GM10847 (cell line): Measurements from ENCODE around the gene PLA2G4D.

Experiments used
- POLR2A ChIP-seq: IDR thresholded peaks from 2 replicates; pipeline ENCODE4 v1.6.1; 2011; ENCODE audit not compliant: insufficient read length; ENCODE audit errors: extremely low read depth

PLA2G4D gene

DNA sequence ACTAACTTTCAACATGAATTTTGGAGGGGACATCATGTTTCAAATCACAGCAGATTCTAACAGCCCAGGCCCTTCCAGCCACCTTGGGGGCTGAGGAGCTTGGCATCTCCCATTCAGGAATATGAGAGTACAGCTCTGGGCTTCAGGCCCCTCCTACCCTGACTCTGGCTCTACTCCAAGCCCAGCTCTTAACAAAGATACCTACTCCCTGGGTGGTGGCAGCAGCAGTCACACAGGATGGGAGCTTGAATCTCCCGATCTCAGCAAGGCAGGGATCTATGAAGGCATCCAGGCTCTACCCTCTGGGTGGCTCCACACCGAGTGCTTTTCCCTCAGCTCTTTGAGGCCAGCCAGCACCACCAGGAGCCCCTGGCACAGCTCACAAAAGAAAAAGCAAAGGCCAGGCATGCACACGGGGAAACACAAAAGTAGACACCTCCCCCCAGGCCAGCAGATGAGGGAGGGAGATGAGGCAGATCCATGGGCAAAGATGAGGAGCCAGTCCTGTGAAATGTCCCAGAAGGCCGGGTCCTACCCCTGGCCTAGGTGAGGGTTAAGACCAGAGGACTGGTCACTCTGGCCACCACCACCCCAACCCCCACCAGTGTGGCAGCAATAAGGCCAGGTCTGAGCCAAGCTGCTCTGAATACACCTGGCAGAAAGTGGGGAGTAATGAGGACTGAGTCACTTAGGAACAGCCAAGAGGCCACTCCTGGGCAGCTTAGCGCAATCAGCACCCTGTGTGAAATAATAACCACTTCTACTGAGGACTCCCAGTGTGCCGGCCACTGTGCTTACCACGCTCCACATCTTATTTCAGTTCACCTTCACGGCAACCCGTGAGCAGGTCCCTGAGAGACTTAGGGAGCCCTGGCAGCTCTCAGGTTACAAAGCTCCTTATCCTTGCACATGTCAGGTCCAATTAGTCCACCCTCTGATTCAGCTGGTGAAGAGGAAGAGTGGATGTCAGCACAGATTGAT is 37.8 kb upstream of the PLA2G4D start:
- no peak for TF ChIP-seq POLR2A

DNA sequence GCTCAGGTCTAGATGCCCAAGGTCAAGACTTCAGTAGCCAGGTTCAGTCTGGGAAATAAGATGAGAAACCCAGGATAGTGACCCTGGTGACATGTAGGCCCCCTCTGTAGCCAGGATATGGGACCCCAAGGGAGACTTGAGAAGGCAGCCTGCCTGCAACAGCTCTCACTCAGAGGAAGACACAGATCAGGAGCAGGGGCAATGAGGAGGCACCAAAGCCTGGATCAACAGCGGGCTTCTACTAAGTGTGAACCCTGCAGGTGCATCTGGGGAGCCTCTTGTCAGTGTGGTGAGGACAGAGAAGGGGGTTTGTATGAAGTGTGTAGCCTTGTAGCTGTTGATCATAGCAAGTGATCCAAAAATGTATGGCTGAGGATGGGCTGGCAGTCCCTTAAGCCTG is 36.6 kb upstream of the PLA2G4D start:
- no peak for TF ChIP-seq POLR2A

DNA sequence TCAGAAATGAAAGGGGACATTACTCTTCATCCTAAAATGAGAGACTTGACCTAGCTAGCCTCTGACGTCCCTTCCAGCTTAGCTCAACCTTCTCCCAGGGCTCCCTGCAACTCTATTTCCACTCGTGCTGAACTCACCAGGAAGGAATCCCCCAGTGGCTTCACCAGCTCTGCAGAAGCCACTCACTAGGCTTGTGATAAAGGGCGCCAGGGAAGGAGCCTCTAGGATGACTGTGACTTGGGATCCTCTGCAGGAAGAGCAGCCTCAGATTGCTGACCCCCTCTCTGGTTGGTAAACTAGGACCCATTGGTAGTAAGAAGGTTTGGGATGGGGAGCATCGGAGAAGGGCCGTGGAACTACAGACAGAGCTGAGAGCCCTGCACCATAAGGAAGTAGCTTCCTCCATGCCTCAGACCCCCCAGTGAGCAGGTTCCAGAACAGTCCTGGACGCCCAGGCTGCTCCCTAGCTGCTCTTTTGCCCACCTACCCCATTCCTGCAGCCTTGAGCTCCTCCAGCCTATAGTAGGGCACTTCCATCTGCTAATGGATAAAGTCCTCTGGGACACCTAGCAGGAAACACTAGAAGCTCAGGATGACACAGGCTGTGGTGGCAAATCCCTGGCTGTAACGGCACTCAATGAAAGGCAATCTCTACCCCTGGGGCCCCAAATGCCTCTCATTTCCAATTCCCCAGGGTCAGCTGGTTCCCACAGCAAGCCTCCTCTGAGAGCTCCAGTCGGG is 36.1 kb upstream of the PLA2G4D start:
- TF ChIP-seq POLR2A, result no peak

DNA sequence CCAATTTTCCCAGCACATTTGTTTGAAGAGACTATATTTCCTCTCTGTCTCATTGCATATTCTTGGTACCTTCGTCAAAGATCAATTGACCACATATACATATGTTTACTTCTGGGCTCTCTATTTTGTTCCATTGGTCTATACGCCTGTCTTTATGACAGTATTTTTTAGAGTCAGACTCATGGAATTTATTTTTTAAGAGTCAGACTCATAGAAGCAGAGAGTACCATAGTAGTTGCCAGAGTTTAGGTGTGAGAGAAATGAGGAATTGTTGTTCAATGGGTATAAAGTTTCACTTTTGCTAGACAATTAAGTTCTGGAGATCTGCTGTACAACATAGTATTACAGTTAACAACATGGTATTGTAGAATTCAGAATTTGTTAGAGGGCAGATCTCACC is 35.0 kb upstream of the PLA2G4D start:
- no peak for TF ChIP-seq POLR2A

DNA sequence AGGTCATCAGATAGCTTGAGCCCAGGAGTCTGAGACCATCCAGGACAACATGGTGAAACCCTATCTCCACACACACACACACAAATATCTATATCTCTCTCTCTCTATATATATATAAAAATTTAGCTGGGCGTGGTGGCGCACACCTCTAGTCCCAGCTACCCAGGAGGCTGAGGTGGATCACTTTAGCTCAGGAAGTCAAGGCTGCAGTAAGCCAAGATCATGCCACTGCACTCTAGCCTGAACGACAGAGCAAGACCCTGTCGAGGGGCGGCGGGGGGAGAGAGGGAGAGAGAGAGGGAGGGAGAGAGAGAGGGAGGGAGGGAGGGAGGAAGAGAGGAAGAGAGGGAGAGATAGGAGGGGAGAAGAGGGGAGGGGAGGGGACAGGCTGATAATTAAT is 34.1 kb upstream of the PLA2G4D start:
- no peak for TF ChIP-seq POLR2A

DNA sequence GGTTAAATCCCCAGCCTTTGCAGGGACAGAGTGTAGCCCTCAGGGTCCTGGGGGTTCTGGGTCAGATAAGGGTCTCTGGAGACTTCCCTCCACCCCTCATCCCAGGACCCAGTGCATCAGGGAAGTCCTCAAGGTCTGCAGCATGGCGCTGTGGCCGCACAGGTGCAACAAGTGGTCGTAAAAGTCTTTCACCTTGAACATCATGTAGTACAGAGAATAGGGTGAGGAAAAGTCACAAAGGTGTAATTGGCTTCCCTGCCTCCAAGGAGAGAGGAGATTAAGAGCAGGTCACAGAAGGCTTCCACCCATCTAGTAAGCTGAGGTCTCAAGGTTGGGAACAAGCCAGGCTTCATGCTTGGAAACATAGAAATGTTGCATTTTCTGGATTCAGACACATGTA is 29.2 kb upstream of the PLA2G4D start:
- no peak for TF ChIP-seq POLR2A

DNA sequence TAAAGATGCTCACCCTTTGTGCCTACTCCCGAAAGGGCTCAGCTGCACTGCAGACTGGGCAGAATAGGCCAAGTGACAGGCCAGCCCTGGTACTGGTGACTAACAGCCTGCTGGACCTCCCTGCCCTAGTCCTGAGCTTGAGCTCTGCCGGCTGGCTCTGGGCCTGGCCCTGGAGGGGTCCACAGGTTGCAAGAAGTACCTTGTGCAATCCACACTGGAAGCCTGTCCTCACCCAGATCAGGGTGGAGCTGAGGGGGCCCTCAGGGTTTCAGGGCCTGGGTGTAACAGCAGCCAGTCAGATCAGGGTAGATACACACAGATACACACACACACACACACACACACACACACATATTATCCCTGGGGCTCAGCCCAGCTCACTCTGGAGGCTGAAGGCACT is 27.3 kb upstream of the PLA2G4D start:
- TF ChIP-seq POLR2A, result no peak

DNA sequence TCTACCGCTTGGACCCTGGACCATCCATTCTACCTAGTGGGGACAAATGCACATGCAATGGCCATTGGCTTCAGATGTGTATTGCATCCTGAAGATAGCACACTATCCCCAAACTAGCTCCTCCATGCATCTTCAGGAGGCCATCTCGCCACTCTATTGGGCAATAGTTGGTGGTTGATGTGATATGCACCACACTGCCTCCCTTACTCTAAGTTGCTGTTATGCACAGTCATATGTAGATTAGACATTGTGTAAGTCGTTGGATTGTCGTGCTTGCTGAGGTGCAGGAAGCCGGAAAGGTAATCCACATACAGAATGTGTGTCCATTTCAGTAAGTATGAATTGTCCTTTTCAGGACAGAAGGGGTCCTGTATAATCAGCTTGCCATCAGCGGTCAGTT is 26.7 kb upstream of the PLA2G4D start:
- no peak for TF ChIP-seq POLR2A

DNA sequence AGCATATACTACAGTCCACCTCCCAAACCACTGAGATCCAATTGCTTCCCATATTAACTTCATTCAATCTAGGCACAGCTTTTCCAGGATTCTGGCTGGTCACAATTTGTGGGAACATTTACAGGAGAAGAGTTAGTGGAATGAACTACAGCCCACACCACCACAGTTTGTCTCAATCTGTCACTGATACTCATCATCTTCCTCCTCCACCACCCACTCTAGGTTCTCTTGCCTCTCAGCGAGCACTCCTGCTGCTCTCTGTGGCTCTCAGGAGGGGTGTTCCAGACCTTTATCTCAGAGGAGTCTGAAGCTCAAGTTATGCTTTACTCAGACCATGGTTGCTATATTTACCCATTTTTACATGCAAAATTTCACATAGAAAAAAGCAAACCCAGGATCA is 25.9 kb upstream of the PLA2G4D start:
- no peak for TF ChIP-seq POLR2A

DNA sequence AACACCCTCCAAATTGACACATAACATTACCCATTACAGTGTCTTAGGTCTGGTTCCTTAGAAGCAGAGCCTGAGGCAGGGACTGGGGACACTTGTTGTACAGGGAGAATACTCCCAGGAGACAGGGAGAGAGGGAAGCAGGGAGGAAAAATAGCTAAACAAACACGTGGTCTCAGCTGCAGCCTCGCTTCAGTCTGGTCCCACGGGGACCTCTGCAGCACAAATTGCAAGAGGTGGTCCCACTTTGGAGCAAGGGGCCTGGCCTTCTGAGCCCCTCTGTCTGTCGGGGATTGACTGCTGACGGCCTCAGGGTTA is 25.0 kb upstream of the PLA2G4D start:
- TF ChIP-seq POLR2A, result no peak

DNA sequence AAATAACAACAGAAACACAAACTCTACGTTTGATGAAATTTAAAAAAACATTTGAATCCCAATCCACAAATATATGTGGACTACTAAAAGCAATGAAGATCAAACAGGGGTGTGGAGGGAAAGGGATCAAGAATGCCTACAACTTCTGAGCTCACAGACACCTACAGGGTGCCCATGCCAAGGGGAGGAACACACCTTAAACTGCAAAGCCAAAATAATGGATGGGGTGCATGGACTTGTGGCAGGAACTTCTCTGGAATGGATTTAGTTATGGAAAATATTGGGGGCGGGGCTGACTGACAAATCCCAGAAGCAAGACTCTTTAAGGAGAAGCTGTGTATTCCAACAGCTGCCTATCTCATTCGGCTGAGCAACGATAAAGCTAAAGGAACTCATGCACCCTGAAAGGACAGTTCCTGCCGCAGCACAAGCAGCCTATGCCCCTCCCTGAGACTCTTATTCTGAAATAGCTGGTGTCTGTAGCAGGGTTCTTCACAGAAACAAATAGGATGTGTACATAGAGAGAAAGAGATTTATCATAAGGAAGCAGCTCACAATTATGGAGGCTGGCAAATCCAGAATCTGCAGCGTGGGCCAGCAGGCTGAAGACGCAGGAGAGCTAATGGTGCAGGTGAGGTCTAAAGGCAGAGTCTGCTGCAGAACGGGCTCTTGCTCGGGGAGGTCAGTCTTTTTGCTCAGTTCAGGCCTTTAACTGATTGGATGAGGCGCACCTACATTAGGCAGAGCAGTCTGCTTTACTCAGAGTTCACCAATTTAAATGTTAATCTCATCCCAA is 24.5 kb upstream of the PLA2G4D start:
- TF ChIP-seq POLR2A, result no peak

DNA sequence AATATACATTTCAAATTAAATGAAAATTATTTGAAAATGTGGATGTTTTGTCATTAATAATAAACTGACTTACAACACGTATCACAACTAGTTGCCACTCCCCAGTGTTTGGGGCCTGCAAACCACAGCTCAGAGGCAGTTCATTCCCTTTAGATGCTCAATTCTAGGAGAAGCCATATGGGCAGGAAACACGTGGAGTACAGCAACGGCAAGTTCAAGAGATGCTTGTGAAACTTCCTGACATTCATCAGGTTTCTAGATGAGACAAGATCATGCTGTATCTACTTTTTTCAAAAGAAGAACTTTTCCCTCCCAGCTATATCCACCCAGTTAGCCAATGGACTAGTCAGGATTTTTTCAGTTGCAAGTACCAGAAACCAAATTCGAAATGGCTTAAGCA is 17.6 kb upstream of the PLA2G4D start:
- no peak for TF ChIP-seq POLR2A

DNA sequence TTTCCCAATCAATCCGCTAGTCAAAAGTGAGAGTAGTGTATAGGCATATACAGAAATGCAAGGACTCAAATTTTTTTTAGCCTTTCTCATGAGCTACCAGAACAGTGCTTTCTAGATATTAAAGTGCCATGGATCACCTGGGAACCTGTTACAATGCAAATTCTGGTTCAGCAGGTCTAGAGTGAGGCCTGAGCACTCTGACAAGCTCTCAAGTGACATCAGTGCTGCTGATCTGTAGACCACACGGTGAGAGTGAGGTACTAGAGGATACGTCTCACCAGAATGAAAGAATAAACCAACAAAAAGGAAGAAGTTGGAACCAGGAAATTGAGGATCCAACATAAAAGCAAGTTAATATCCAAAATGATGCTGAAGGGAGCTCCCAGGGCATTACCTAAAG is 16.0 kb upstream of the PLA2G4D start:
- no peak for TF ChIP-seq POLR2A

DNA sequence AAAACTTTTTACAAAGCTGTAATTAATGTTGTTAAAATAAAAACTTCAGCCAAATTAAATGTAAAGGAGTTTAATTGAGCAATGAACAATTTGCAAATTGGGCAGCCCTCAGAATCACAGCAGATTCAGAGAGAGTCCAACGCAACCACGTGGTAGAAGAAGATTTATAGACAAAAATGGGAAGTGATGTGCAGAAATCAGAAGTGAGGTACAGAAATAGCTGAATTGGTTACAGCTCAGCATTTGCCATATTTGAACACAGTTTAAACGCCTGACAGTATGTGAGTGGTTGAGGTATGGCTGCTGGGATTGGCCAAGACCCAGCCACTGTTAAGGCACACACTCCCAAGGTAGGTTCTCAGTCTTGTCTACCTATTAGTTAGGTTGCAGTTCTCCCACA is 14.4 kb upstream of the PLA2G4D start:
- TF ChIP-seq POLR2A, result no peak

DNA sequence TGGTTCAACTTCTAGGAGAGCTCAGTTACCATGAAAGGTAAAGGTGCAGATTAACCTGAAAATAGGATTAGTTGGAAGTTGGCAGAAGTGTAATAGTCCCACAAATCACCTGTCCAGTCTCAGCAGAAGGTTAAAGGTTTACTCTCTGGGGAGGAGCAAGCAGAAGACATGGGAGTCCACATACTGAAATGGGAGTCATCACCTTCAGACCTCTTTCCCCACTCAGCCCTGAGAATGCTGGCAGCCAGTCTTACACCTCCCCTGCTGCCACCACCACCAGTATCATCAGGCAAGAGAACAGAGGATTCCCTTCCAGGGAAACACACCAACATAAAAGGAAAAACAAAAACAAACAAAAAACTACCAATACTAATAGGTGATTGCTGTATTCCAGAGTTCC is 13.8 kb upstream of the PLA2G4D start:
- no peak for TF ChIP-seq POLR2A

DNA sequence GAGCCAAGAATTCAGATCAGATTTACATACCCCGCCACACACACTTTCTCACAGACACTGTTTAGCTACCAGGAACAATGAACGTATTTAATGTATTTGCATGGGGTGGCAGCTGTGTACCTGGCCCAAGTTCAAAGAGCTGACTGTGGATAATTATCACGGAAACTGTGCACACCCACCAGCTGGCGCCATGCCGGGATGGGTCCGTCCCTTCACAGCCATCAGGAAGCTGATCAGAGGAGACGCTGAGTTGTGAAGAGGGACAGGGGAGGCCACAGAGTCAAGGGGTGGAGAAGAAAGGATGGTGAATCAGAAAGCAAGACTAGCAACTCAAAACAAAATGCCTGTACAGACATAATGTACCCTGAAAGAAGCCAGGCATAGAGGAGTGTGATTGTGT is 13.1 kb upstream of the PLA2G4D start:
- no peak for TF ChIP-seq POLR2A
